ENCODE measurements around the gene CACHD1. TPM values are rescaled to one million over a fixed set of nuclear protein-coding genes. Genes with fewer than 3 reads are reported as not detected.

Gene CACHD1
- total RNA-seq, 1 experiment from 2014 or later, result 29.9 TPM

DNA sequence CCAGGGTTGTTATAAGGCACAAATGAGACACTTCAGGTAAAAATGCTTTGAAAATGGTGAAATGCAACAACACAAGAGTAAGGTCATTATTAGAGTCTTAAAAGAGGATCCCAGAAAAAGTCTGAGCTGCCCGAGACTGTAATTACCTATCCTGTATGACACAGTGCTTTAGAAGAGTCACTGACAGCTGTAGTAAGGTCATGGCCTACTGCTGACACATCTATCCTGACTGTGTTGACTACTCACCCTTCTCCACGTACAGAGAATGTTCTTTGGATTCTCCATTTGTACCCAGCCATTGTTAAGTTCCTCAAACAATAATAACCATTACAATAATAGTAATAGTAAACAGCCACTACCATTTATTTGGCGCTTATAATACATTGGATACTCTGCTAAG, 104.4 kb downstream of the CACHD1 start:
- Histone ChIP-seq H3K4me3 (ENCODE audit: low read depth in 2 of 2, low read length in 2 of 2) (no peak overlapping the region), H3K9me3 (ENCODE audit: control insufficient read depth, insufficient read depth, low read depth, low read length) (no peaks in the 10 kb centered on the region), H3K36me3 (ENCODE audit: control insufficient read depth, insufficient read depth, low read length) (no peaks in the 10 kb centered on the region), H3K27me3 (ENCODE audit: control insufficient read depth, insufficient read depth, low read length) (no peaks in the 10 kb centered on the region), H3K4me1 (ENCODE audit: control insufficient read depth, insufficient read depth, low read length) (no peaks in the 10 kb centered on the region), H3K27ac (ENCODE audit: low read length) (no peak overlapping the region)
- in situ Hi-C loops (cut with HindIII; ENCODE audit: low pct_unique_long_range_greater_than_20kb, low sequenced_read_pairs) (no loop called here), intact Hi-C loops (cut with micrococcal nuclease; ENCODE audit: unreplicated experiment) (no loop called here)
- BruUV-seq (replicated peaks), result no TSS peak
- POLR2A ChIA-PET, result no interaction called here
- no peak for TF ChIP-seq REST (IDR thresholded peaks at IDR 0.05; ENCODE audit: insufficient read depth in 1 of 2, low read depth in 2 of 2, low read length in 1 of 2)
- no peak for TF ChIP-seq SIN3A (IDR thresholded peaks at IDR 0.05; ENCODE audit: borderline replicate concordance, insufficient read depth, low read depth, low read length)
- no peak for TF ChIP-seq TCF7L2 (IDR thresholded peaks at IDR 0.05; ENCODE audit: low read depth, low read length)
- TF ChIP-seq CTCF (IDR thresholded peaks at IDR 0.05), result no peak
- TF ChIP-seq POLR2AphosphoS5 (IDR thresholded peaks at IDR 0.05; ENCODE audit: low read depth, low read length), result no peak
- no peak for DNase-seq (ENCODE audit: low read depth, low spot score)
- CTCF ChIA-PET, result no interaction called here
- ATAC-seq, result no peak

DNA sequence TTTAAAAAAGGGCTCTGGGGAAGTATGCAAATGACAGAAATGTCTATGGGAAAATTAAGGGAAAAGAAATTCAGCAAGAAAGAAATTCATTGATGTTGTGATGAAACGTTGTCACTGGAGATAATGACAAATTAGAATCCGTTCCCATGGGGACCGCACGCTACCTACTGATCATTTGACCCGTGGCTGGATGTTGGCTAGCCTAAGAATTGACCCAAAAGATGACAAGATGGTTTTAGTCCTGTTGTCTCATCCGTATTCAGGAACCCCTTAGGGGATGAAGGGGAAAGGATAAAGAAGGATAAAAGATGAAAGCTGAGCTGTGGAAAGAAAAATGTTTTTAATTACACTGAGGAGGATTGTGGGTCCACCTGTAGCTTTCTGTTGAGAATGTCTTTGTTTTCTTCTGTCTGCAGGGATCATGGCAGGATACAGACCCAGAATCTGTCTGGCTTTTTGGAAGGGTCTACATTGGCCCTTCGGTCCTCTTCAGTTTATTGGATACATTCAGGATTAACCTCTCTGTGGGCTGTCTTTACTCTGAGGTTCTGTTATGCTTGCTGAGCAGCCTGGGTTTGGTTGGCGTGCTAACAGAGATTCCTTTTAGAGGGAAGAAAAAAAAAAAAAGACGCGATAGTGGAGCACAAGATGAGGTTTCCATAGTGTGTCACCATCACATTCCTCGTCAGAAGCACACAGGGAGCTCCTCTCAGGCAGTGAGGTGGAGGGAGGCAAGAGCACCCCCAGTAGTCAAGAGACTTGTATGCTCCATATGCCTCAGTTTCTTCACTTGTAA, 106.2 kb downstream of the CACHD1 start:
- no TSS peak for BruUV-seq (replicated peaks)
- DNase-seq (ENCODE audit: low read depth, low spot score) (no peak), ATAC-seq (no peak)
- Histone ChIP-seq H3K4me3 (ENCODE audit: low read depth in 2 of 2, low read length in 2 of 2) (no peak overlapping the region), H3K9me3 (ENCODE audit: control insufficient read depth, insufficient read depth, low read depth, low read length) (no peaks in the 10 kb centered on the region), H3K4me1 (ENCODE audit: control insufficient read depth, insufficient read depth, low read length) (no peaks in the 10 kb centered on the region), H3K36me3 (ENCODE audit: control insufficient read depth, insufficient read depth, low read length) (no peaks in the 10 kb centered on the region), H3K27me3 (ENCODE audit: control insufficient read depth, insufficient read depth, low read length) (no peaks in the 10 kb centered on the region), H3K27ac (ENCODE audit: low read length) (no peak overlapping the region)
- TF ChIP-seq TCF7L2 (IDR thresholded peaks at IDR 0.05; ENCODE audit: low read depth, low read length), result no peak
- no peak for TF ChIP-seq CTCF (IDR thresholded peaks at IDR 0.05)
- TF ChIP-seq POLR2AphosphoS5 (IDR thresholded peaks at IDR 0.05; ENCODE audit: low read depth, low read length), result no peak
- TF ChIP-seq REST (IDR thresholded peaks at IDR 0.05; ENCODE audit: insufficient read depth in 1 of 2, low read depth in 2 of 2, low read length in 1 of 2), result no peak
- ChIA-PET CTCF (no interaction called here), POLR2A (no interaction called here)
- intact Hi-C loops (cut with micrococcal nuclease; ENCODE audit: unreplicated experiment) (no loop called here), in situ Hi-C loops (cut with HindIII; ENCODE audit: low pct_unique_long_range_greater_than_20kb, low sequenced_read_pairs) (no loop called here)
